NCI-H446 (cell line): ENCODE results near the gene AOAH.

Source experiments
- DNase-seq, 2 experiments: peaks; one replicate each; lab custom pipeline; 2025; lab: John Stamatoyannopoulos, UW

AOAH gene

GRCh38 chr7:36690514-36691187 lies 33.6 kb downstream of the AOAH start:
- no peak for DNase-seq

- no peak for DNase-seq
Measured at GRCh38 chr7:36690041-36690440, 34.3 kb downstream of the AOAH start.

- DNase-seq, result no peak
Measured at GRCh38 chr7:36686499-36686898, 37.8 kb downstream of the AOAH start.

GRCh38 chr7:36684954-36685353 lies 39.3 kb downstream of the AOAH start:
- DNase-seq, result no peak

GRCh38 chr7:36683695-36684357 lies 40.5 kb downstream of the AOAH start:
- no peak for DNase-seq

GRCh38 chr7:36683111-36683510 lies 41.2 kb downstream of the AOAH start:
- DNase-seq, result no peak

GRCh38 chr7:36682102-36682501 lies 42.2 kb downstream of the AOAH start:
- no peak for DNase-seq

GRCh38 chr7:36677769-36678437 lies 46.4 kb downstream of the AOAH start:
- no peak for DNase-seq

GRCh38 chr7:36673703-36674102 lies 50.6 kb downstream of the AOAH start:
- DNase-seq, result no peak

GRCh38 chr7:36671432-36671829 lies 52.9 kb downstream of the AOAH start:
- no peak for DNase-seq

GRCh38 chr7:36670585-36671431 lies 53.5 kb downstream of the AOAH start:
- peak; percentile 43 to 81 for DNase-seq

- no peak for DNase-seq
Measured at GRCh38 chr7:36668750-36669149, 55.5 kb downstream of the AOAH start.

GRCh38 chr7:36668080-36668479 lies 56.2 kb downstream of the AOAH start:
- no peak for DNase-seq

GRCh38 chr7:36667007-36667745 lies 57.1 kb downstream of the AOAH start:
- no peak for DNase-seq

GRCh38 chr7:36663481-36663880 lies 60.8 kb downstream of the AOAH start:
- no peak for DNase-seq

GRCh38 chr7:36661135-36661840 lies 63.0 kb downstream of the AOAH start:
- no peak for DNase-seq

GRCh38 chr7:36659638-36660341 lies 64.5 kb downstream of the AOAH start:
- DNase-seq, result no peak

GRCh38 chr7:36659172-36659516 lies 65.2 kb downstream of the AOAH start:
- DNase-seq, result no peak

GRCh38 chr7:36658335-36659171 lies 65.7 kb downstream of the AOAH start:
- no peak for DNase-seq
